WTC11 (cell line): Measurements from ENCODE around the gene RAD50. TPM values are rescaled to one million over a fixed set of nuclear protein-coding genes. Genes with fewer than 3 reads are reported as not detected.

ENCODE experiments used
- ATAC-seq: fragments of 200-7000 bp; cut with Tn5 transposase; 2 replicates; pipeline ENCODE4 v1.10.0; 2021; ENCODE audit warnings: mild to moderate bottlenecking, moderate library complexity
- CTCF ChIA-PET: fragments of 300-600 bp; sonication (Branson Sonifier 250); formaldehyde crosslinking; loops from one replicate; lab custom pipeline; 2021; ENCODE audit warnings: antibody characterized with exemption; lab: Charles Lee
- POLR2A ChIA-PET: fragments of 350-600 bp; sonication (Branson Sonifier 250); formaldehyde crosslinking; loops from one replicate; lab custom pipeline; 2021; ENCODE audit warnings: antibody characterized with exemption; lab: Charles Lee
- DNase-seq: peaks from one replicate; pipeline ENCODE4 v3.0.0; 2021; ENCODE audit warnings: low spot score
- H3K27ac Mint-ChIP-seq: 2 replicates; pipeline ENCODE4 v1.8.0; 2021; ENCODE audit warnings: mixed read lengths
- H3K27me3 Mint-ChIP-seq: 2 replicates; pipeline ENCODE4 v1.8.0; 2021; ENCODE audit warnings: low read depth, mild to moderate bottlenecking, moderate library complexity, mixed read lengths
- H3K36me3 Mint-ChIP-seq: 2 replicates; pipeline ENCODE4 v1.8.0; 2021; ENCODE audit warnings: mixed read lengths
- H3K4me1 Mint-ChIP-seq: 2 replicates; pipeline ENCODE4 v1.8.0; 2022; ENCODE audit warnings: mixed read lengths
- H3K4me3 Mint-ChIP-seq: 2 replicates; pipeline ENCODE4 v1.8.0; 2021; ENCODE audit warnings: mild to moderate bottlenecking, moderate library complexity, mixed read lengths
- H3K9me3 Mint-ChIP-seq: 2 replicates; pipeline ENCODE4 v1.8.0; 2021; ENCODE audit warnings: mixed read lengths
- ATF3 ChIP-seq: sonication (generic); formaldehyde crosslinking; conservative IDR thresholded peaks from 2 replicates; pipeline ENCODE4 v1.8.1; 2022; ENCODE audit warnings: mild to moderate bottlenecking, missing genetic modification reagents
- CREB1 ChIP-seq: sonication (generic); formaldehyde crosslinking; IDR thresholded peaks from 2 replicates; pipeline ENCODE4 v1.8.0; 2023; ENCODE audit warnings: mild to moderate bottlenecking, missing genetic modification reagents
- ELF4 ChIP-seq: sonication (generic); formaldehyde crosslinking; IDR thresholded peaks from 2 replicates; pipeline ENCODE4 v1.8.1; 2022; ENCODE audit warnings: low read depth, mild to moderate bottlenecking, moderate library complexity, missing genetic modification reagents
- EMX1 ChIP-seq: fragments of 250-450 bp; sonication (Bioruptor Pico); IDR thresholded peaks from 2 replicates; pipeline ENCODE4 v1.8.0; 2021; ENCODE audit warnings: mild to moderate bottlenecking
- FOXK1 ChIP-seq: sonication (generic); formaldehyde crosslinking; IDR thresholded peaks from 2 replicates; pipeline ENCODE4 v1.8.0; 2022; ENCODE audit warnings: mild to moderate bottlenecking, moderate library complexity, missing genetic modification reagents
- FOXP1 ChIP-seq: sonication (generic); formaldehyde crosslinking; IDR thresholded peaks from 2 replicates; pipeline ENCODE4 v1.8.0; 2022; ENCODE audit warnings: missing genetic modification reagents, mild to moderate bottlenecking, moderate library complexity, borderline replicate concordance
- GRHL2 ChIP-seq: fragments of 250-450 bp; sonication (Bioruptor Pico); IDR thresholded peaks from 2 replicates; pipeline ENCODE4 v1.8.0; 2022; ENCODE audit warnings: mild to moderate bottlenecking, moderate library complexity; ENCODE audit not compliant: insufficient replicate concordance, severe bottlenecking
- GTF2I ChIP-seq: fragments of 250-450 bp; sonication (Bioruptor Pico); conservative IDR thresholded peaks from 2 replicates; pipeline ENCODE4 v1.4.0; 2021; ENCODE audit warnings: mild to moderate bottlenecking
- KAT7 ChIP-seq: sonication (generic); formaldehyde crosslinking; IDR thresholded peaks from 2 replicates; pipeline ENCODE4 v1.8.1; 2023; ENCODE audit warnings: missing genetic modification reagents, mild to moderate bottlenecking, borderline replicate concordance
- PRRX2 ChIP-seq: fragments of 250-450 bp; sonication (Bioruptor Pico); IDR thresholded peaks from 2 replicates; pipeline ENCODE4 v1.8.0; 2021; ENCODE audit warnings: mild to moderate bottlenecking
- RELA ChIP-seq: sonication (generic); formaldehyde crosslinking; IDR thresholded peaks from 2 replicates; pipeline ENCODE4 v1.8.1; 2022; ENCODE audit warnings: missing genetic modification reagents, mild to moderate bottlenecking, borderline replicate concordance
- TEAD1 ChIP-seq: sonication (generic); formaldehyde crosslinking; IDR thresholded peaks from 2 replicates; pipeline ENCODE4 v1.8.0; 2022; ENCODE audit warnings: mild to moderate bottlenecking, missing genetic modification reagents
- ZBTB21 ChIP-seq: sonication (generic); formaldehyde crosslinking; IDR thresholded peaks from 2 replicates; pipeline ENCODE4 v1.8.1; 2023; ENCODE audit warnings: mild to moderate bottlenecking, missing genetic modification reagents, borderline replicate concordance
- ZNF219 ChIP-seq: sonication (generic); formaldehyde crosslinking; IDR thresholded peaks from 2 replicates; pipeline ENCODE4 v1.8.0; 2023; ENCODE audit warnings: missing genetic modification reagents, mild to moderate bottlenecking, borderline replicate concordance
- ZNF232 ChIP-seq: sonication (generic); formaldehyde crosslinking; IDR thresholded peaks from 2 replicates; pipeline ENCODE4 v1.8.0; 2022; ENCODE audit warnings: mild to moderate bottlenecking, missing genetic modification reagents
- ZNF396 ChIP-seq: fragments of 250-450 bp; sonication (Bioruptor Pico); IDR thresholded peaks from 2 replicates; pipeline ENCODE4 v1.8.0; 2021; ENCODE audit warnings: mild to moderate bottlenecking, moderate library complexity, borderline replicate concordance
- ZNF425 ChIP-seq: fragments of 250-450 bp; sonication (Bioruptor Pico); conservative IDR thresholded peaks from 2 replicates; pipeline ENCODE4 v1.9.0; 2021; ENCODE audit warnings: mild to moderate bottlenecking
- ZNF532 ChIP-seq: fragments of 250-450 bp; sonication (Bioruptor Pico); IDR thresholded peaks from 2 replicates; pipeline ENCODE4 v1.9.0; 2021; ENCODE audit warnings: mild to moderate bottlenecking, borderline replicate concordance
- ZSCAN18 ChIP-seq: fragments of 250-450 bp; sonication (Bioruptor Pico); IDR thresholded peaks from 2 replicates; pipeline ENCODE4 v2.1.2; 2022; ENCODE audit warnings: mild to moderate bottlenecking, moderate library complexity
- total RNA-seq: library from RNA; stranded (reverse); gene quantifications from 3 replicates; pipeline ENCODE4 v1.2.3, GENCODE V29; 2021
- TF ChIP-seq, protein P1 (sequence below): sonication (generic); formaldehyde crosslinking; IDR thresholded peaks from 2 replicates; pipeline ENCODE4 v1.8.0; 2022; ENCODE audit warnings: mild to moderate bottlenecking, missing genetic modification reagents

RAD50 gene
- total RNA-seq, 1 experiment from 2014 or later = 31.1 TPM

GRCh38 chr5:132689513-132689912 is 132.7 kb downstream of the RAD50 start:
- no peak for TF ChIP-seq ZNF396 (CRISPR knock-in tag)
- TF ChIP-seq TEAD1 (CRISPR knock-in tag) = no peak
- TF ChIP-seq, protein P1, sequence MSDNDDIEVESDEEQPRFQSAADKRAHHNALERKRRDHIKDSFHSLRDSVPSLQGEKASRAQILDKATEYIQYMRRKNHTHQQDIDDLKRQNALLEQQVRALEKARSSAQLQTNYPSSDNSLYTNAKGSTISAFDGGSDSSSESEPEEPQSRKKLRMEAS (CRISPR knock-in tag) = no peak
- no peak for TF ChIP-seq ELF4 (CRISPR knock-in tag)
- TF ChIP-seq ZNF232 (CRISPR knock-in tag) = no peak
- no peak for TF ChIP-seq GRHL2
- TF ChIP-seq FOXP1 = no peak
- TF ChIP-seq FOXK1 (CRISPR knock-in tag) = no peak
- TF ChIP-seq GTF2I (CRISPR knock-in tag) = no peak
- TF ChIP-seq RELA (CRISPR knock-in tag) = no peak
- TF ChIP-seq CREB1 (CRISPR knock-in tag) = no peak
- TF ChIP-seq PRRX2 (CRISPR knock-in tag) = no peak
- TF ChIP-seq ATF3 (CRISPR knock-in tag) = no peak
- TF ChIP-seq ZNF532 (CRISPR knock-in tag) = no peak
- no peak for TF ChIP-seq KAT7 (CRISPR knock-in tag)
- no peak for TF ChIP-seq ZNF219 (CRISPR knock-in tag)
- TF ChIP-seq EMX1 (CRISPR knock-in tag) = no peak
- TF ChIP-seq ZBTB21 (CRISPR knock-in tag) = no peak
- no peak for TF ChIP-seq ZSCAN18
- no peak for TF ChIP-seq ZNF425
- TF ChIP-seq, all 79 proteins: peak for 0
- CTCF ChIA-PET = interaction anchor here (1.6 kb wide), 1 partner anchor 12 kb away, joined by 7 read pairs; no protein-coding TSS in a partner anchor
- Mint-ChIP-seq H3K9me3 (peaks cover 3% of the 10 kb centered on the region; the same call in 1 of the 2 replicates), H3K4me1 (no peaks in the 10 kb centered on the region), H3K36me3 (no peaks in the 10 kb centered on the region), H3K27ac (no peak overlapping the region; the same call in 1 of the 2 replicates), H3K4me3 (no peak overlapping the region), H3K27me3 (no peaks in the 10 kb centered on the region)
- POLR2A ChIA-PET = no interaction called here
- DNase-seq (no peak), ATAC-seq (no peak)
